Mesenchymal stem cell (in vitro differentiated cells and primary cell): ENCODE measurements around the gene CST9. TPM values are rescaled to one million over a fixed set of nuclear protein-coding genes. Genes with fewer than 3 reads are reported as not detected.
A peak's percentile ranks its signal among the peaks of the same experiment; 100 is the strongest.

Experiments
- DNase-seq: peaks from one replicate; pipeline ENCODE4 v3.0.0-alpha.2; 2013
- H2AFZ ChIP-seq: one replicate; pipeline ENCODE4 v1.6.1; 2013; ENCODE audit warnings: low read depth, mild to moderate bottlenecking, control low read depth, inconsistent platforms, low read length, moderate library complexity
- H2AK5ac ChIP-seq: 2 replicates; pipeline ENCODE4 v1.6.1; 2013; ENCODE audit warnings: low read length, moderate library complexity, mild to moderate bottlenecking, inconsistent platforms; ENCODE audit not compliant: severe bottlenecking
- H2BK120ac ChIP-seq: one replicate; pipeline ENCODE4 v1.6.1; 2013; ENCODE audit warnings: low read depth, mild to moderate bottlenecking, inconsistent platforms, low read length, moderate library complexity
- H2BK12ac ChIP-seq, 2 experiments: one replicate each; pipeline ENCODE4 v1.6.1; 2013; ENCODE audit warnings: inconsistent platforms in 2 of 2, low read length in 2 of 2, mild to moderate bottlenecking in 2 of 2, moderate library complexity in 2 of 2, control low read depth in 1 of 2
- H2BK15ac ChIP-seq: one replicate; pipeline ENCODE4 v1.6.1; 2013; ENCODE audit warnings: mild to moderate bottlenecking, low read depth, inconsistent platforms; ENCODE audit not compliant: poor library complexity, severe bottlenecking
- H2BK5ac ChIP-seq: 2 replicates; pipeline ENCODE4 v1.6.1; 2013; ENCODE audit warnings: low read depth, mild to moderate bottlenecking, low read length, control low read depth, inconsistent platforms; ENCODE audit not compliant: poor library complexity, severe bottlenecking
- H3K14ac ChIP-seq, 2 experiments: one replicate each; pipeline ENCODE4 v1.6.1; 2013; ENCODE audit warnings: inconsistent platforms in 2 of 2, low read length in 2 of 2, control low read depth in 1 of 2, mild to moderate bottlenecking in 1 of 2, moderate library complexity in 1 of 2
- H3K18ac ChIP-seq, 2 experiments: one replicate each; pipeline ENCODE4 v1.6.1; 2013; ENCODE audit warnings: inconsistent platforms in 2 of 2, low read length in 2 of 2, control low read depth in 1 of 2, low read depth in 1 of 2, mild to moderate bottlenecking in 1 of 2
- H3K23ac ChIP-seq, 2 experiments: one replicate each; pipeline ENCODE4 v1.6.1; 2013; ENCODE audit warnings: inconsistent platforms in 2 of 2, low read length in 2 of 2, mild to moderate bottlenecking in 2 of 2, moderate library complexity in 2 of 2, control low read depth in 1 of 2
- H3K27ac ChIP-seq: 2 replicates; pipeline ENCODE4 v1.5.1; 2013; ENCODE audit warnings: mild to moderate bottlenecking, moderate library complexity, low read length, control low read depth, inconsistent platforms; ENCODE audit not compliant: poor library complexity, severe bottlenecking
- H3K27me3 ChIP-seq, 2 experiments: 2 replicates each; pipeline versions ENCODE4 v1.6.1 to v1.7.0; 2013; ENCODE audit warnings: low read length in 2 of 2, mild to moderate bottlenecking in 2 of 2, moderate library complexity in 2 of 2, control low read depth in 1 of 2, inconsistent platforms in 1 of 2; ENCODE audit not compliant: control insufficient read depth in 1 of 2, insufficient read depth in 1 of 2
- H3K36me3 ChIP-seq, 2 experiments: 2 replicates each; pipeline versions ENCODE4 v1.6.1 to v1.7.0; 2013; ENCODE audit warnings: low read length in 2 of 2, control low read depth in 1 of 2, inconsistent platforms in 1 of 2, low read depth in 1 of 2, mild to moderate bottlenecking in 1 of 2; ENCODE audit not compliant: insufficient read depth in 2 of 2, control insufficient read depth in 1 of 2
- H3K4ac ChIP-seq, 2 experiments: one replicate each; pipeline ENCODE4 v1.6.1; 2013; ENCODE audit warnings: inconsistent platforms in 2 of 2, low read length in 2 of 2, mild to moderate bottlenecking in 2 of 2, moderate library complexity in 2 of 2, control low read depth in 1 of 2, low read depth in 1 of 2
- H3K4me1 ChIP-seq: 2 replicates; pipeline ENCODE4 v1.6.1; 2013; ENCODE audit warnings: low read depth, low read length, control low read depth; ENCODE audit not compliant: control insufficient read depth, insufficient read depth
- H3K4me2 ChIP-seq: 2 replicates; pipeline ENCODE4 v1.6.1; 2013; ENCODE audit warnings: low read length, mild to moderate bottlenecking, inconsistent platforms; ENCODE audit not compliant: poor library complexity, severe bottlenecking
- H3K4me3 ChIP-seq, 2 experiments: 2 replicates each; pipeline versions ENCODE4 v1.5.1 to v1.7.0; 2013; ENCODE audit warnings: low read length in 2 of 2, mild to moderate bottlenecking in 2 of 2, control low read depth in 1 of 2, low read depth in 1 of 2; ENCODE audit not compliant: insufficient read depth in 1 of 2
- H3K79me1 ChIP-seq: replicated peaks from 2 replicates; pipeline ENCODE4 v1.6.1; 2013; ENCODE audit warnings: mild to moderate bottlenecking, control low read depth, low read length, inconsistent platforms; ENCODE audit not compliant: poor library complexity, severe bottlenecking
- H3K9ac ChIP-seq: 2 replicates; pipeline ENCODE4 v1.7.0; 2013; ENCODE audit warnings: mild to moderate bottlenecking, low read length, moderate library complexity
- H3K9me3 ChIP-seq: 2 replicates; pipeline ENCODE4 v1.7.0; 2013; ENCODE audit warnings: mild to moderate bottlenecking, low read length; ENCODE audit not compliant: control insufficient read depth
- H4K8ac ChIP-seq: one replicate; pipeline ENCODE4 v1.6.1; 2013; ENCODE audit warnings: inconsistent platforms, mild to moderate bottlenecking, low read length, moderate library complexity
- H4K91ac ChIP-seq: one replicate; pipeline ENCODE4 v1.6.1; 2013; ENCODE audit warnings: mild to moderate bottlenecking, low read length, inconsistent platforms
- WGBS: methylation state at CpG from one replicate; pipeline ENCODE4 v1.1.7; 2013; ENCODE audit warnings: mixed read lengths; 5-methylcytosine and 5-hydroxymethylcytosine counted together
- polyA plus RNA-seq, 2 experiments: library from polyadenylated mRNA; stranded (reverse); fragments of 200-250 nt; gene quantifications; one replicate each; pipeline ENCODE4 v1.2.3, GENCODE V29; 2013

CST9 gene
- not detected for polyA plus RNA-seq (2013, experiment 1 of 2)
- polyA plus RNA-seq (2013, experiment 2 of 2): not detected

- no peaks in the 10 kb centered on the region for H3K9me3 ChIP-seq
- 67% methylated on average over 15 of the region's 16 CpGs for WGBS
- H2BK120ac ChIP-seq: no peak within 1 kb of the TSS
- no peak within 1 kb of the TSS for H3K9ac ChIP-seq
- no peak within 1 kb of the TSS for H3K23ac ChIP-seq
- H3K27me3 ChIP-seq: peaks cover 0 to 51% of the 10 kb centered on the region in 2 experiments
- H2BK12ac ChIP-seq: peak within 1 kb of the TSS in 1 of 2 experiments; percentile 15
- no peak within 1 kb of the TSS for H3K4me2 ChIP-seq
- H3K4me3 ChIP-seq: no peak within 1 kb of the TSS
- no peak within 1 kb of the TSS for H4K91ac ChIP-seq
- no peak for DNase-seq
- H2BK15ac ChIP-seq: peak within 1 kb of the TSS; percentile 78
- no peak within 1 kb of the TSS for H2AFZ ChIP-seq
- H4K8ac ChIP-seq: peak within 1 kb of the TSS; percentile 35
- H3K4me1 ChIP-seq: peaks cover 20% of the 10 kb centered on the region
- peak within 1 kb of the TSS; percentile 1 for H2AK5ac ChIP-seq
- H3K79me1 ChIP-seq: no peaks in the 10 kb centered on the region
- no peaks in the 10 kb centered on the region for H3K36me3 ChIP-seq
- no peak within 1 kb of the TSS for H3K14ac ChIP-seq
- no peak within 1 kb of the TSS for H2BK5ac ChIP-seq
- no peak within 1 kb of the TSS for H3K4ac ChIP-seq
- no peak within 1 kb of the TSS for H3K18ac ChIP-seq
- no peak within 1 kb of the TSS for H3K27ac ChIP-seq
Measured at GRCh38 chr20:23605867-23606651, at the start of gene CST9. TSS of gene CST9 (minus strand) at chr20:23605917. CDS start at chr20:23605864, 53 bp downstream.

- Histone ChIP-seq H4K91ac (no peak overlapping the region), H2BK5ac (no peak overlapping the region), H3K4me3 (no peak overlapping the region), H3K18ac (no peak overlapping the region), H3K79me1 (no peaks in the 10 kb centered on the region), H4K8ac (no peak overlapping the region), H3K9me3 (no peaks in the 10 kb centered on the region), H3K4me2 (no peak overlapping the region), H2AK5ac (peak overlapping the region; percentile 14), H3K27me3 (no peaks in the 10 kb centered on the region), H3K4me1 (peaks cover 27% of the 10 kb centered on the region), H3K4ac (no peak overlapping the region), H3K9ac (no peak overlapping the region), H2AFZ (no peak overlapping the region), H3K23ac (no peak overlapping the region), H3K27ac (no peak overlapping the region), H2BK12ac (no peak overlapping the region), H3K14ac (no peak overlapping the region), H3K36me3 (no peaks in the 10 kb centered on the region), H2BK120ac (no peak overlapping the region), H2BK15ac (no peak overlapping the region)
- DNase-seq: no peak
- 82% methylated on average over 4 of the region's 4 CpGs for WGBS
Measured at GRCh38 chr20:23654717-23655116, 49.0 kb upstream of the CST9 start.

- no peak overlapping the region for H4K91ac ChIP-seq
- no peak overlapping the region for H2BK15ac ChIP-seq
- no peak overlapping the region for H2AFZ ChIP-seq
- H2BK12ac ChIP-seq: no peak overlapping the region
- no peak overlapping the region for H3K4me2 ChIP-seq
- 83% methylated on average over 2 of the region's 2 CpGs for whole genome bisulfite sequencing
- no peak overlapping the region for H3K23ac ChIP-seq
- no peak overlapping the region for H3K4ac ChIP-seq
- no peak overlapping the region for H3K9ac ChIP-seq
- DNase-seq: no peak
- no peak overlapping the region for H4K8ac ChIP-seq
- no peaks in the 10 kb centered on the region for H3K9me3 ChIP-seq
- H3K79me1 ChIP-seq: no peaks in the 10 kb centered on the region
- no peak overlapping the region for H2BK120ac ChIP-seq
- peaks cover 24% of the 10 kb centered on the region for H3K4me1 ChIP-seq
- no peak overlapping the region for H3K14ac ChIP-seq
- H3K27me3 ChIP-seq: no peaks in the 10 kb centered on the region
- H2BK5ac ChIP-seq: no peak overlapping the region
- no peak overlapping the region for H3K27ac ChIP-seq
- H3K4me3 ChIP-seq: no peak overlapping the region
- no peak overlapping the region for H3K18ac ChIP-seq
- peak overlapping the region; percentile 57 for H2AK5ac ChIP-seq
- H3K36me3 ChIP-seq: no peaks in the 10 kb centered on the region
Measured at GRCh38 chr20:23654000-23654399, 48.3 kb upstream of the CST9 start.

GRCh38 chr20:23653400-23653938 lies 47.8 kb upstream of the CST9 start:
- Histone ChIP-seq H3K9me3 (no peaks in the 10 kb centered on the region), H2BK15ac (no peak overlapping the region), H4K91ac (no peak overlapping the region), H4K8ac (no peak overlapping the region), H3K79me1 (no peaks in the 10 kb centered on the region), H3K23ac (no peak overlapping the region), H3K27ac (peak overlapping the region; percentile 92), H3K4me3 (no peak overlapping the region), H2BK120ac (no peak overlapping the region), H3K4ac (no peak overlapping the region), H3K4me2 (no peak overlapping the region), H3K14ac (no peak overlapping the region), H3K27me3 (no peaks in the 10 kb centered on the region), H2AK5ac (peak overlapping the region; percentile 89), H3K9ac (no peak overlapping the region), H2BK5ac (no peak overlapping the region), H3K4me1 (peaks cover 23% of the 10 kb centered on the region), H3K18ac (no peak overlapping the region), H2AFZ (no peak overlapping the region), H2BK12ac (no peak overlapping the region), H3K36me3 (no peaks in the 10 kb centered on the region)
- DNase-seq: no peak
- 84% methylated on average over 3 of the region's 3 CpGs for WGBS
